ENCODE data around the gene SMARCA5. TPM values are rescaled to one million over a fixed set of nuclear protein-coding genes. Genes with fewer than 3 reads are reported as not detected.

SMARCA5 gene
- total RNA-seq, 1 experiment from 2014 or later: 102 TPM

DNA sequence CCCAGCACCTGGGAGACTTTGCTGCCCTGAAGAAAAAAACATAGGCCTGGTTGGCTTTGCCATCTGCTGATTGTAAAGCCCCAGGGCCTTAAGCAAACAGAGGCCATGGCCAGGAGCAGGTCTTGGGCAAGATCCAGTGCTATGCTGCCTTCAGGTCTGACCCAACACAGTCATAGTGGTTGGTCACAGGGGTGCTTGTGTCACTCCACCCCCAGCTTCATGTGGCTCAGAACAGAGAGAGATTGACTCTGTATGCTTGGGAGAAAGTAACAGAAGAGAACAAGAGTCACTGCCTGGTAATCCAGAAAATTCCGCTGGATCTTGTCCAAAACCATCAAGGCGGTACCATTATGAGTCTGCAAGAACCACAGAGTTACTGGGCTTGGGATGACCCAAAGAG, 24.4 kb upstream of the SMARCA5 start:
- no peak overlapping the region for H3K27ac ChIP-seq (ENCODE audit: low read length)
- DNase-seq: no peak
- no peaks in the 10 kb centered on the region for H3K79me2 ChIP-seq (ENCODE audit: low read length)
- H2AFZ ChIP-seq (ENCODE audit: low read length): no peak overlapping the region
- no peak overlapping the region for H3K4me3 ChIP-seq (ENCODE audit: low read length)
- no peaks in the 10 kb centered on the region for H3K4me1 ChIP-seq (ENCODE audit: low read length)
- H3K9me3 ChIP-seq (ENCODE audit: low read length): no peaks in the 10 kb centered on the region
- H3K9me2 ChIP-seq (replicated peaks; ENCODE audit: insufficient read depth, low read length): no peaks in the 10 kb centered on the region
- H4K20me1 ChIP-seq (ENCODE audit: insufficient read depth, low read depth, low read length): no peaks in the 10 kb centered on the region
- H3K4me2 ChIP-seq (ENCODE audit: low read depth, low read length, poor library complexity, severe bottlenecking): no peak overlapping the region
- H3K9ac ChIP-seq (ENCODE audit: low read length): no peak overlapping the region
- H3K27me3 ChIP-seq (ENCODE audit: low read length): no peaks in the 10 kb centered on the region
- H3K36me3 ChIP-seq (ENCODE audit: insufficient read depth, low read length): no peaks in the 10 kb centered on the region

DNA sequence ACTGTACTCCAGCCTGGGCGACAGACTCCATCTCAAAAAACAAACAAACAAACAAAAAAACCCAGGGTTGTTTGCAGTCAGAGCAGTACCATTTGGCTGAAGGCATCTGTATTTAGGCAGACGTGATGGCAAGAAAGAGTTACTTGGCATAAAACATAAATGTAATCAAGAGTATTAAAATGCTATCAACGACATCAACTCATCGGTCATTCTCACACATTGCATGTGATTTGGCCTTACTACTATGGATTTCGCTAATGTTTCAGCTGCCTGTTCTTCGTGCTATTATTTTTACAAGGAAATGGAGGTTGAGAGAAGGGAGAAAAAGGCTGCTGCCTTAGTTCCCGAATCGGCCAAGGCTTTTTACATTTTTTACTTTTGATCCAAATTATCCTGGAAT, 15.5 kb upstream of the SMARCA5 start:
- no peak overlapping the region for H3K4me3 ChIP-seq (ENCODE audit: low read length)
- H2AFZ ChIP-seq (ENCODE audit: low read length): no peak overlapping the region
- H3K4me1 ChIP-seq (ENCODE audit: low read length): no peaks in the 10 kb centered on the region
- no peaks in the 10 kb centered on the region for H3K9me3 ChIP-seq (ENCODE audit: low read length)
- H3K79me2 ChIP-seq (ENCODE audit: low read length): no peaks in the 10 kb centered on the region
- H4K20me1 ChIP-seq (ENCODE audit: insufficient read depth, low read depth, low read length): no peaks in the 10 kb centered on the region
- H3K9me2 ChIP-seq (replicated peaks; ENCODE audit: insufficient read depth, low read length): no peaks in the 10 kb centered on the region
- H3K9ac ChIP-seq (ENCODE audit: low read length): no peak overlapping the region
- no peak for DNase-seq
- no peak overlapping the region for H3K27ac ChIP-seq (ENCODE audit: low read length)
- H3K4me2 ChIP-seq (ENCODE audit: low read depth, low read length, poor library complexity, severe bottlenecking): no peak overlapping the region
- H3K36me3 ChIP-seq (ENCODE audit: insufficient read depth, low read length): no peaks in the 10 kb centered on the region
- H3K27me3 ChIP-seq (ENCODE audit: low read length): no peaks in the 10 kb centered on the region

DNA sequence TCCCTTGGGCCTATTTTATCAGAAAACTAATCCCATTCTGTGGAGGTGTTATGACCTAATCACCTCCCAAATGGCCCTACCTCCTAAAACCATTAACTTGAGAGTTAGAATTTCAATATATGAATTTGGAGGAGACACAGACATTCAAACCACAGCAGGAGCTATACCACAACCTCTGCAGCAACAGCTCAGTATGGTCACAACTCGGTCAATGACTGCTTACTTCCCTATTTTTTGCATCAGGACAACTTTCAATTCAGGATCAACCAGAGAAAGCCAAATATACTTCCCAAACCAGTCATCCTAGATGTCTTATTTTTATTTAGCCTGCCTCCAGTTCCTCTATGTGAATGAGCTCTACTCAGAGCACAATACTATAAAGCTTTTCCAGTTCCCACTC, 11.3 kb upstream of the SMARCA5 start:
- H3K9ac ChIP-seq (ENCODE audit: low read length): no peak overlapping the region
- H3K27ac ChIP-seq (ENCODE audit: low read length): no peak overlapping the region
- no peak for DNase-seq
- H3K79me2 ChIP-seq (ENCODE audit: low read length): no peaks in the 10 kb centered on the region
- H2AFZ ChIP-seq (ENCODE audit: low read length): no peak overlapping the region
- H4K20me1 ChIP-seq (ENCODE audit: insufficient read depth, low read depth, low read length): no peaks in the 10 kb centered on the region
- H3K36me3 ChIP-seq (ENCODE audit: insufficient read depth, low read length): no peaks in the 10 kb centered on the region
- no peaks in the 10 kb centered on the region for H3K9me3 ChIP-seq (ENCODE audit: low read length)
- H3K27me3 ChIP-seq (ENCODE audit: low read length): no peaks in the 10 kb centered on the region
- no peak overlapping the region for H3K4me2 ChIP-seq (ENCODE audit: low read depth, low read length, poor library complexity, severe bottlenecking)
- no peaks in the 10 kb centered on the region for H3K4me1 ChIP-seq (ENCODE audit: low read length)
- H3K4me3 ChIP-seq (ENCODE audit: low read length): no peak overlapping the region
- H3K9me2 ChIP-seq (replicated peaks; ENCODE audit: insufficient read depth, low read length): no peaks in the 10 kb centered on the region

DNA sequence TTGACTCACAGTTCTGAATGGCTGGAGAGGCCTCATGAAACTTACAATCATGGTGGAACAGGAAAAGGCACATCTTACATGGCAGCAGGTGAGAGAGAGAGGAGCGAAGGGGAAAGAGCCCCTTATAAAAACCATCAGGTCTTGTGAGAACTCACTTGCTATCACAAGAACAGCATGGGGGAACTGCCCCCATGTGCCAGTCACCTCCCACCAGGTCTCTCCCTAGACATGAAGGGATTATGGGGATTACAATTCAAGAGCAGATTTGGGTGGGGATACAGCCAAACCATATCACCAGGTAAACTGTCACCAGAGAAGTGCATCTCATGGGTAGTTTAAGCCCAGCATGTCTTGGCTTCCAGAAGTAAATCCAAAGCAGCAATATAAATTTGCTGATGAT, 7.5 kb upstream of the SMARCA5 start:
- Histone ChIP-seq H4K20me1 (ENCODE audit: insufficient read depth, low read depth, low read length) (no peaks in the 10 kb centered on the region), H3K27me3 (ENCODE audit: low read length) (no peaks in the 10 kb centered on the region), H3K9me2 (replicated peaks; ENCODE audit: insufficient read depth, low read length) (no peaks in the 10 kb centered on the region), H3K4me3 (ENCODE audit: low read length) (no peak overlapping the region), H3K4me2 (ENCODE audit: low read depth, low read length, poor library complexity, severe bottlenecking) (no peak overlapping the region), H3K9ac (ENCODE audit: low read length) (no peak overlapping the region), H3K9me3 (ENCODE audit: low read length) (no peaks in the 10 kb centered on the region), H3K36me3 (ENCODE audit: insufficient read depth, low read length) (no peaks in the 10 kb centered on the region), H2AFZ (ENCODE audit: low read length) (no peak overlapping the region), H3K27ac (ENCODE audit: low read length) (no peak overlapping the region), H3K79me2 (ENCODE audit: low read length) (no peaks in the 10 kb centered on the region), H3K4me1 (ENCODE audit: low read length) (no peaks in the 10 kb centered on the region)
- DNase-seq: no peak

DNA sequence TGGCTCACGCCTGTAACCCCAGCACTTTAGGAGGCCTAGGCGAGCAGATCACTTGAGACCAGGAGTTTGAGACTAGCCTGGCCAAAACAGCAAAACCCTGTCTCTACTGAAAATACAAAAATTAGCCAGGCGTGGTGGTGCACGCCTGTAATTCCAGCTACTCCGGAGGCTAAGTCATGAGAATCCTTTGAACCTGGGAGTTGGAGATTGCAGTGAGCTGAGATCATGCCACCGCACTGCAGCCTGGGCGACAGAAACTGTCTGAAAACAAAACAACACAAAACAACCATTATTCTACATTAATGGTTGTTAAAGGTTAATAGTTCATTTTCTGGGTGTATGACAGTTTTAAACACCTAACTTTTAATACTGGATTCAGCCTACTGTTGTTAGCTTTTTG, 1.6 kb upstream of the SMARCA5 start:
- H3K9me2 ChIP-seq (replicated peaks; ENCODE audit: insufficient read depth, low read length): no peaks in the 10 kb centered on the region
- peaks cover 14% of the 10 kb centered on the region; the same call in 1 of the 2 replicates for H3K36me3 ChIP-seq (ENCODE audit: insufficient read depth, low read length)
- H3K9ac ChIP-seq (ENCODE audit: low read length): no peak overlapping the region
- peaks cover 28% of the 10 kb centered on the region for H3K4me1 ChIP-seq (ENCODE audit: low read length)
- H3K4me3 ChIP-seq (ENCODE audit: low read length): no peak overlapping the region
- H3K4me2 ChIP-seq (ENCODE audit: low read depth, low read length, poor library complexity, severe bottlenecking): peak overlapping the region; percentile 94
- no peaks in the 10 kb centered on the region for H3K9me3 ChIP-seq (ENCODE audit: low read length)
- H2AFZ ChIP-seq (ENCODE audit: low read length): peak overlapping the region; percentile 69
- H3K27ac ChIP-seq (ENCODE audit: low read length): no peak overlapping the region
- peaks cover 29% of the 10 kb centered on the region for H4K20me1 ChIP-seq (ENCODE audit: insufficient read depth, low read depth, low read length)
- H3K27me3 ChIP-seq (ENCODE audit: low read length): no peaks in the 10 kb centered on the region
- H3K79me2 ChIP-seq (ENCODE audit: low read length): peaks cover 35% of the 10 kb centered on the region
- no peak for DNase-seq

DNA sequence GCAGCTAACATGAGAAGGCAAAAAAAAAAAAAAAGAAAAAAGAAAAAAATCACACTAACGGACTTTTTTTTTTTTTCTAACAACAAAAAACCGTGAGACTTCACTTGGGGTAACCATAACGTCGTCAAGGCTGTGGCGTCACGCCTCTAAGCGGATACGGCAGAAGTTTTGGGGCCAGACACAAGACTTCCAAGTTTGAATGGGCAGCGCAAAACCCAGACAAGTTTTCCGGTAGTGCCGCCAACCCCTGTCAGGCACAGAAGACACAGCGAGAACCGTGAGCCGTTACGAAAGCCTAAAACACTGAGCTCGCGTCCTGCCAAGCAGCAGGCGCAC, 556 bp upstream of the SMARCA5 start:
- no peaks in the 10 kb centered on the region for H3K9me3 ChIP-seq (ENCODE audit: low read length)
- H3K9ac ChIP-seq (ENCODE audit: low read length): peak overlapping the region; percentile 92
- H2AFZ ChIP-seq (ENCODE audit: low read length): peak overlapping the region; percentile 69
- H4K20me1 ChIP-seq (ENCODE audit: insufficient read depth, low read depth, low read length): peaks cover 38% of the 10 kb centered on the region
- H3K4me1 ChIP-seq (ENCODE audit: low read length): peaks cover 38% of the 10 kb centered on the region
- peak overlapping the region; percentile 94 for H3K4me3 ChIP-seq (ENCODE audit: low read length)
- H3K27ac ChIP-seq (ENCODE audit: low read length): peak overlapping the region; percentile 54
- peaks cover 45% of the 10 kb centered on the region for H3K79me2 ChIP-seq (ENCODE audit: low read length)
- H3K27me3 ChIP-seq (ENCODE audit: low read length): no peaks in the 10 kb centered on the region
- peak overlapping the region; percentile 94 for H3K4me2 ChIP-seq (ENCODE audit: low read depth, low read length, poor library complexity, severe bottlenecking)
- DNase-seq: peak; percentile 95
- peaks cover 24% of the 10 kb centered on the region for H3K36me3 ChIP-seq (ENCODE audit: insufficient read depth, low read length)
- H3K9me2 ChIP-seq (replicated peaks; ENCODE audit: insufficient read depth, low read length): no peaks in the 10 kb centered on the region

DNA sequence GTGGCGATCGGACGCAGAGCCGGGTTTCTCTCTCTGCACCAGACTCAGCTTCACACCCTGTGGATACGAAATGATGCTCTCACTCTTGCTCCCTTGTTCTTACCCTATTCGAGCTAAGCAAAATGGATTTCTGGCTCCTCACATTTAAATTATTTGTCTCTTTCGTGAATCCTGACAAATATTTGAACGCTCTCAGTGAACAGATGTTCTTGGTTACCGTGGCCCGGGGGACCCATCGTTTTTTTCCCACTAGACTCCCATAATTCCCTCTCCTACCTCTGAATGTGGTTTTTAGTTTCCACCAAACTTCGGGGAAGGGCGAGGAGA, 630 bp downstream of the SMARCA5 start:
- H3K4me1 ChIP-seq (ENCODE audit: low read length): peaks cover 49% of the 10 kb centered on the region
- no peak overlapping the region for H2AFZ ChIP-seq (ENCODE audit: low read length)
- peak overlapping the region; percentile 94 for H3K4me3 ChIP-seq (ENCODE audit: low read length)
- no peaks in the 10 kb centered on the region for H3K27me3 ChIP-seq (ENCODE audit: low read length)
- no peaks in the 10 kb centered on the region for H3K9me2 ChIP-seq (replicated peaks; ENCODE audit: insufficient read depth, low read length)
- peaks cover 45% of the 10 kb centered on the region for H4K20me1 ChIP-seq (ENCODE audit: insufficient read depth, low read depth, low read length)
- peak overlapping the region; percentile 54 for H3K27ac ChIP-seq (ENCODE audit: low read length)
- peaks cover 57% of the 10 kb centered on the region for H3K79me2 ChIP-seq (ENCODE audit: low read length)
- H3K4me2 ChIP-seq (ENCODE audit: low read depth, low read length, poor library complexity, severe bottlenecking): peak overlapping the region; percentile 94
- no peaks in the 10 kb centered on the region for H3K9me3 ChIP-seq (ENCODE audit: low read length)
- DNase-seq: no peak
- peak overlapping the region; percentile 92 for H3K9ac ChIP-seq (ENCODE audit: low read length)
- peaks cover 34% of the 10 kb centered on the region for H3K36me3 ChIP-seq (ENCODE audit: insufficient read depth, low read length)

DNA sequence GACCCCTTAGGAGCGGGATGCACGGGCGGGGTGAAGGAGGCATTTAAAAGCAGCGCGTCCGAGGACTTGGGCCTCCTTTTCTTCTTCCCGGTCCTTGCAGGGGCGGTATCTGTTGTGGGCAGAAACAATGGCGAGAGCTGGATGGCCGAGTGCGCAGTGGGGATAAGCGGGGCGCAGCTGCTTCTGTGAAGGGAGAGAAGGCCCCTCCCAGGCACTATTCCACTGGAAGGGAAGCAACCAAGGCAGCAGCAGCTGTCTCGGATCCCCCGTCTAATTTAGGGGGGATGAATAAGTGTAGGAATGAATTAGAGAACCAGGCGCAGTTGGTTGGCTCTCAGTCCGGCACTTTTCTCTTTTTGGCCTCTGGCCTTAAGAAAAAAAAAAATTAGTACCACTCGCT, 995 bp downstream of the SMARCA5 start:
- H3K9me2 ChIP-seq (replicated peaks; ENCODE audit: insufficient read depth, low read length): no peaks in the 10 kb centered on the region
- peak; percentile 73 for DNase-seq
- peak overlapping the region; percentile 94 for H3K4me3 ChIP-seq (ENCODE audit: low read length)
- peaks cover 38% of the 10 kb centered on the region for H3K36me3 ChIP-seq (ENCODE audit: insufficient read depth, low read length)
- no peaks in the 10 kb centered on the region for H3K9me3 ChIP-seq (ENCODE audit: low read length)
- H4K20me1 ChIP-seq (ENCODE audit: insufficient read depth, low read depth, low read length): peaks cover 49% of the 10 kb centered on the region
- H3K9ac ChIP-seq (ENCODE audit: low read length): peak overlapping the region; percentile 92
- peaks cover 61% of the 10 kb centered on the region for H3K79me2 ChIP-seq (ENCODE audit: low read length)
- peak overlapping the region; percentile 54 for H3K27ac ChIP-seq (ENCODE audit: low read length)
- no peaks in the 10 kb centered on the region for H3K27me3 ChIP-seq (ENCODE audit: low read length)
- H3K4me2 ChIP-seq (ENCODE audit: low read depth, low read length, poor library complexity, severe bottlenecking): peak overlapping the region; percentile 94
- H2AFZ ChIP-seq (ENCODE audit: low read length): no peak overlapping the region
- peaks cover 53% of the 10 kb centered on the region for H3K4me1 ChIP-seq (ENCODE audit: low read length)

DNA sequence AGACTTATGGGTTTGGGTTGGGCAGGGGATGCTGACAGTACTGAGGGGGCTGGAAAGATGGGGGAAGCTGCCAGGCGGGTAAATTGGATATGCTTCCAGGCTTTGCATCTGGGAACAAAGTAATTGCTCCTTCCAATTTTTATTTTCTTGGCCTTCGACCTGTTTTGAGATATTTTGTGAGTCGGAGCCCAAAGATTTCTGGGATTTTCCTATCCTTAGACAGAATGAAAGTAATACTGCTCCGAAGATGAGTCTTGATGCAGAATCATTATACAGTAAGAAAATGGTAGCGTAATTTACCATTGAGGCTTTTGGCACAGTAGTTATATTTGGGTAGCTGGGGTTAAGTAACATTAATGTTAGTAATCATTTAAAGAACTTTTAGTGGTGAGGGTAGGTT, 1.4 kb downstream of the SMARCA5 start:
- Histone ChIP-seq H3K9me2 (replicated peaks; ENCODE audit: insufficient read depth, low read length) (no peaks in the 10 kb centered on the region), H3K9me3 (ENCODE audit: low read length) (no peaks in the 10 kb centered on the region), H4K20me1 (ENCODE audit: insufficient read depth, low read depth, low read length) (peaks cover 53% of the 10 kb centered on the region), H3K79me2 (ENCODE audit: low read length) (peaks cover 65% of the 10 kb centered on the region), H3K9ac (ENCODE audit: low read length) (peak overlapping the region; percentile 92), H3K4me1 (ENCODE audit: low read length) (peaks cover 53% of the 10 kb centered on the region), H3K4me3 (ENCODE audit: low read length) (peak overlapping the region; percentile 94), H3K27ac (ENCODE audit: low read length) (no peak overlapping the region), H3K4me2 (ENCODE audit: low read depth, low read length, poor library complexity, severe bottlenecking) (peak overlapping the region; percentile 94), H3K27me3 (ENCODE audit: low read length) (no peaks in the 10 kb centered on the region), H2AFZ (ENCODE audit: low read length) (no peak overlapping the region), H3K36me3 (ENCODE audit: insufficient read depth, low read length) (peaks cover 42% of the 10 kb centered on the region)
- no peak for DNase-seq
